Hematopoietic multipotent progenitor cell (in vitro differentiated cells): ENCODE data around the gene ATP1A1. TPM values are rescaled to one million over a fixed set of nuclear protein-coding genes. Genes with fewer than 3 reads are reported as not detected.
A peak's percentile ranks its signal among the peaks of the same experiment; 100 is the strongest.

Experiments
- DNase-seq, 3 donors: peaks; one replicate each; pipeline ENCODE4 v3.0.0-alpha.2; 2011 to 2015; ENCODE audit warnings: low read depth in 2 of 3, low spot score in 2 of 3
- total RNA-seq: library from RNA; depleted of rRNA; stranded (reverse); fragments of >200 nt; gene quantifications from one replicate; pipeline ENCODE4 v1.2.3, GENCODE V29; 2012

Gene ATP1A1
- total RNA-seq = 92.1 TPM

DNA sequence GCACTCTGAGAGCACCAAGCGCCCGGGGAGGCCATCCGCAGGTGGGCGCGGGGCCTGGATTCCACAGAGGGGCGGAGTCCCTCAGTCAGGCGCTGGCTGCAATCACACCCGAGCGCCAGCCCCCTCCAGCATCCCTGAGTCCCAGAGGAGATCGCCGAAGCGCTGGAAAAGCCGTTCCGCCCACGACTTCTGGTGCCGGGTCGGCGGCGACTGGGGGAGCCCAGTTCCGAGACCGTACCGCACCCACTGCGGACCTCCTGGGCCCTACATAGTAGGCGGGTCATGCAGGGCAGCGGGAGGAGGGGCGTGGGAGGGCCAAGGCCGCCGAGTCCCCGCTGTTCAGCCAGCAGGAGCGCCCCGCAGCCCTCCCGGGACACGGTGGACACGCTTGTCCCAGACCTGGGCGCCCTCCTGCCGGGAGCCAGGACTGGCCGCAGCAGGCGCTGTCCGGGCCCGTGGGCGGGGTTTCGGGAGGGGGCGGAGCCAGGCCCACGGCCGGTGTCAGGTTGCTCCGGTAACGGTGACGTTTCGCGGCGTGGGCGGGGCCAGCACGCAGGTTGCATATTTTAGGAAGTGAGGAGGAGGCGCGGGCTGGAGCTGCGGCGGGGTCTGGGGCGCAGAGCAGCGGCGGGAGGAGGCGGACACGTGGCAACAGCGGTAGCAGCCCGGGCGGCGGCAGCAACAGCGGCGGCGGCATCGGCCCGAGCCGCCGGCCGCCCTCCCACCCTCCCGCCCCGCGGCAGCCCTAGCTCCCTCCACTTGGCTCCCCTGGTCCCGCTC is at the start of gene ATP1A1:
Gene ATP1A1 (plus strand): TSS at position 594 of the 780 bp plus-strand sequence. CDS start 268 bp downstream, outside the sequence.
- DNase-seq = peak; percentile 96 to 97 (median 97)

- no peak for DNase-seq
Observed at GRCh38 chr1:116323491-116323890, 49.6 kb upstream of the ATP1A1 start.

GRCh38 chr1:116324411-116324810 is 48.6 kb upstream of the ATP1A1 start:
- DNase-seq = no peak

- DNase-seq = no peak
Observed at GRCh38 chr1:116325104-116325503, 47.9 kb upstream of the ATP1A1 start.

DNA sequence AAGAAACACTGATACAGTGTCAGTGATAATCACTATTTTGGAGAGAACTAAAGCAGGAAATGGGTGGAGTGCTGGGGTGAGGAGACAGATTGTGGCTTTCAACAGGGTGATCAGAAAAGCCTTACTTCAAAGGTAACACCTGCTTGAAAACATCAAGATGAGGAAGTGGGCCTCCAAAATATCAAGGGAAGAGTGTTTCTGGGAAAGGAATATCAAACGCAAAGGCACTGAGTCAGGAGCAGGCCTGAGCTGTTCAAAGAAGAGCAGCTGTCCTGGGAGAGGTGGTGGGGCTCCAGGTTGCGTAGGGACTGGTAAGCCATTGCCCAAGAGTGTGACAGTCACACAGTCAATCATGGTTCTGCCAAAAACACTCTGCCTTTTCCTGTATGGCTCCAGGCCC is 47.1 kb upstream of the ATP1A1 start:
- no peak for DNase-seq

- no peak for DNase-seq
Observed at GRCh38 chr1:116326486-116326885, 46.6 kb upstream of the ATP1A1 start.

GRCh38 chr1:116328671-116329070 is 44.4 kb upstream of the ATP1A1 start:
- DNase-seq = no peak

DNA sequence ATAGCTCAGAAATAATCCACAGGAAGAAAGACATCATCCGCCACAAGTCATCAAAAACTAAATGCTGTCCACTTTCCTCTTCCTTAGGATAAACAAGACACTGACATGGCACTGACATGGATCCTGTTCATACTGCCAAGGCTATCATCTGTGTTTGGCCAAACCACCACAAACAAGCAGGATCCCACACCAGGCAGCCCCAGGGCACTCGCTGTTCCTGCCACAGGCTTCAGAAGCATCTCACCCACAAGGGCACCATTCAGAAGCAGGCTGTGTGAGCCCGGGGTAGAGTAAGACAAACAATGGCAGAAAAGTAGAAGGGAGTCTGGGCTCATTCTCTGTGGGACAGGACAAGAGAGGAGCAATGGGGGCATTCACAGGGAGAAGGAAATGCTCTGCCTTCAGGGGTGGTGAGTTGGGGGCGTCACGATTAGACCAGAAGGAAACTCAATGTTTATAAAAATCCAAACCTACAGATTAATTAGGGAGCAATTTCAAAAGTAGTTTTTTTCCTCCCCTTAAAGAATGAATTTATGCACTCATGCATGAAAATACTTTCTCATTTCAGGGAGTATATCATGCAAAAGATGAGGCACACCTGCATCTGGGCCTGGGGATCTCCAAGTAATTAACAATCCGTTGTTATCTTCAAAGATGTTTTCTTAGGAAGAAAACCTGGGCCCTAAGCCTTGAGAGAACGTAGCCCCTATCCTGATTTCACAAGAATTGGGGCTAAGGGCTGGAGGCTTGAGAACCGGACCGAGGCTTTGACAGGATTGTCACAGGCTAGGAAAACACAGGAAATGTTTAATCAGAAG is 43.3 kb upstream of the ATP1A1 start:
- no peak for DNase-seq

GRCh38 chr1:116330342-116330652 is 42.7 kb upstream of the ATP1A1 start:
- no peak for DNase-seq

- no peak for DNase-seq
Observed at GRCh38 chr1:116330846-116331245, 42.2 kb upstream of the ATP1A1 start.

- DNase-seq = no peak
Observed at GRCh38 chr1:116331523-116331922, 41.5 kb upstream of the ATP1A1 start.

DNA sequence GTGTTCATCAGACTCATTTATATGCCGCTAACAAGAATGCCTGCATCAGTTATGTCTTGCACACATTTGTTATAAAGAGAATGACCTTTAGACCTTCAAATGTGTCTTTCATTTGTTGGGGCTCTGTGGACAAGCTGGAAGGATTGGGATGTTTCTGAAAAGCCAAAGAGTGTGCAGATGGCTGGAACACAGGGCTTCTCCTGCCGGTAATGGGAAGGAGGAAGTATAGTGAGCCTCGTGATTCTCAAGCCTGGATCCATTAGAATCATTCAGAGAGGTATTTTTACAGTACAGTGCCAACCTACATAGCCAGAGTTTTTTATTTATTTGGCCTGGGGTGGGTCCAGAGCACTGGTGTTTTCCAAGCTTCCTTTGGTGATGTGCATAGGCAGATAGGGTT is 40.6 kb upstream of the ATP1A1 start:
- DNase-seq = no peak

DNA sequence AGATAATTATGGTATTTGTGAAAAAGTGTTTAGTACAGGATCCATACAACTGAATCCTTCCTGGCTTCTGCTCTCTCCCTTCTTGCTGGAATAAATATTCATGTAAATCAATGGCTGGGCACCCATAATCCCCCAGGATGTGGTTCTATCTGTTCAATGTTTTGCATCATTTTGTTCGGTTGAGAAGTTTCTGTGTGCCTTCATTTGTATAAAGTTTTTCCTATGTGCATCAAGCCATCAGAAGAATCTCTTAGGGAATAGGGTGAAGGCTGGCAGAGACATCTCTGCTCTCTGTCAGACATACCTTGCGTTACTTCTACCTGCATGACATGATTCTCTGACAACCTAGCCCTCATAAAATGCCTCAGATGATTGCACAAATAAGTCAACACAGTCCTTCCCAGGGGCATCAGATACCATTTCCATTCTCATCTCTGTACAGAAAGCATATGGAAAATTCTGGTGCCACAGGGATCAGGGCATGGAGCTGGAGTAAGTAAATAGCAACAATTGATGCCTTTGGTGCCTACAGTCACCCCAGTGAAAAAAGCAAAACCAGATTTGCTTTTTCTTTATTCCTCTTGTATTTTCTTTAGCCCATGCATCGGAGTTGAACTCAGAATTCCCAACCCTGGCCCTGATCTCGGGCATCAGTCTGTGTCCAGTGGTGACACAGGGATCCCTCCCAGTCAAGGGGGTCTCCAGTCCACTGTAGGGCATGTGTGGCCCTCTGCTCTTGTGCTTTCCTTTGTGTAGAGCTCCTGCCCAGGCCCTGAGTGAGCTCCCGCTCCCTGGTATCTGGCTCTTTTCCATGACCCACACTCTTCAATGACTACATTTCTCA is 39.7 kb upstream of the ATP1A1 start:
- DNase-seq = no peak

DNA sequence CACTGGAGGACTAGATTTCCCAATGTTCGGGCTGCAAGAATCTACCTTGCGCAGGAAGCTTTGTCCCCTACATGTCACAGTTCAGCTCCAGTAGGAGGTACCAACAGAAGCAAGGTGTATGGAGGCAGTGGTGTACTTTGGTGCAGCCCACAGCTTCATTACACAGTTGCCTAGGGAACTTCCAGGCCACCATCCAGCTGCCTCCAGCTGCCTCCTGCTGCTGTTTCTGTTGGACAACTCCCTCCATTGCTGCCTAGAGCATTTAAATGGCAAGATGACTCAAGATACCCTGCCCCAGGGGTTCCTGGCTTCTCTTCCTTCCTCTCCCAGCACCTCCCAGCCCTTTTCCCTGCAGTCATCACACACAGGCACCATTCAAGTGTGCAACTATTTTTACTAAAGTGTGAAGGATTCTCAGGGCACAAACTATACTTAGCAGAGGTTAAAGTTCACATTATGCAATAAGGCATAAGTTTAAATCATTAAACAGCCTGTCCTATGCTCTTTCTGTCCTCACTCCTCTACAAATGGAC is 39.0 kb upstream of the ATP1A1 start:
- DNase-seq = no peak

GRCh38 chr1:116334868-116335635 is 38.0 kb upstream of the ATP1A1 start:
- DNase-seq = no peak

GRCh38 chr1:116335850-116336624 is 37.0 kb upstream of the ATP1A1 start:
- no peak for DNase-seq

DNA sequence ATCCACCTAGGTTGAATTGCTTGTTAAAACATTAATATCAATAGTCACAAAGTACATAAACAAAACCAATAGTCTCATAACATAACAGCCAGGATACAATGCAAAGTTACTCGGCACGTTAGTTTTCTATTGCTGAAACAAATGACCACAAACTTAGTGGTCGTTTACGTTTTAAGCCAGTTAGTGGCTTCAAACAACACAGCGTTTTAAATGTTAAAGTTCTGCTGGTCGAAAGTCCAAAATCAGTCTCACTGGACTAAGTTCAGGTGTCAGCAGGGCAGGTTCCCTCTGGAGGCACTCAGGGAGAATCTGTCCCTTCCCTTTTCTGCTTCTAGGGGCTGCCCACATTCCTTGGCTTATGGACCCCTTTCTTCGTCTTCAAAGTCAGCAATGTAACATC is 35.6 kb upstream of the ATP1A1 start:
- DNase-seq = no peak

DNA sequence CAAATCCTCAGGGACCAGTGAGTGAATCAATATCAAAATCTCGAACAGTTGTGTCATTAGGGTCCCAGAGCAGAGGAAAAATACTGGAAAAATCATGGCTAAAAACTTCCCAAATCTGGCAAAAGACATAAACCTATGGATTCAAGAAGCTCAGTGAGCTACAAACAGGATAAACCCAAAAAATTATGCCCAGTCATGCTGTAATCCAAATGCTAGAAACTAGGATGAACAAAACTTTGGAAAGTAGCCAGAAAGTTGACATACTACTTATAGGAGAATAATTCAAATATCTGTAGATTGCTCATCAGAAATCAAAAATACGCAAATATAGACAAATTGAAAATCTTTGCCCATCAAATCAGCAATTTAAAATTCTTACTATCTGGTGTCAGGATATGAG is 34.6 kb upstream of the ATP1A1 start:
- DNase-seq = no peak

- DNase-seq = no peak
Observed at GRCh38 chr1:116340506-116341231, 32.4 kb upstream of the ATP1A1 start.
